CD4-positive, alpha-beta T cell (primary cell): ENCODE data around the gene SLC35E3. TPM values are rescaled to one million over a fixed set of nuclear protein-coding genes. Genes with fewer than 3 reads are reported as not detected.

ENCODE experiments used
- ATAC-seq: fragments of 200-7000 bp; cut with Tn5 transposase; one replicate; pipeline ENCODE4 v1.10.0; 2022; ENCODE audit warnings: mild to moderate bottlenecking; ENCODE audit not compliant: poor library complexity
- CTCF ChIA-PET: fragments of 350-600 bp; sonication (Branson Sonifier 250); formaldehyde crosslinking; loops from one replicate; lab custom pipeline; 2021; ENCODE audit warnings: antibody characterized with exemption, inconsistent platforms; lab: Charles Lee
- POLR2A ChIA-PET: fragments of 350-600 bp; sonication (Branson Sonifier 250); formaldehyde crosslinking; loops from one replicate; lab custom pipeline; 2021; ENCODE audit warnings: antibody characterized with exemption, inconsistent platforms; lab: Charles Lee
- DNase-seq, 14 experiments: peaks; one replicate each; pipeline ENCODE4 v3.0.0-alpha.2; 2013 to 2020; ENCODE audit warnings: mixed read lengths in 2 of 14
- H3K27ac ChIP-seq, 2 donors: one replicate each; pipeline versions ENCODE4 v1.5.1 to v1.7.0; 2013; ENCODE audit warnings: low read length in 2 of 2, low read depth in 1 of 2, mild to moderate bottlenecking in 1 of 2
- H3K27me3 ChIP-seq, 2 experiments: 1 replicate in 1 of 2; 2 replicates in 1 of 2; pipeline versions ENCODE4 v1.6.1 to v1.7.0; 2013; ENCODE audit warnings: low read length in 2 of 2, control low read depth in 1 of 2, mild to moderate bottlenecking in 1 of 2, moderate library complexity in 1 of 2; ENCODE audit not compliant: insufficient read depth in 2 of 2, control insufficient read depth in 1 of 2
- H3K36me3 ChIP-seq: one replicate; pipeline ENCODE4 v1.6.1; 2013; ENCODE audit warnings: low read length, control low read depth; ENCODE audit not compliant: insufficient read depth
- H3K4me1 ChIP-seq: one replicate; pipeline ENCODE4 v1.6.1; 2013; ENCODE audit warnings: low read length, control low read depth; ENCODE audit not compliant: insufficient read depth
- H3K4me3 ChIP-seq: one replicate; pipeline ENCODE4 v1.5.1; 2013; ENCODE audit warnings: mild to moderate bottlenecking, low read length, moderate library complexity
- H3K9me3 ChIP-seq, 2 experiments: 1 replicate in 1 of 2; 2 replicates in 1 of 2; pipeline versions ENCODE4 v1.6.1 to v1.7.0; 2013; ENCODE audit warnings: low read length in 2 of 2, mild to moderate bottlenecking in 2 of 2, control low read depth in 1 of 2, moderate library complexity in 1 of 2; ENCODE audit not compliant: control insufficient read depth in 1 of 2, insufficient read depth in 1 of 2
- H3K27ac Mint-ChIP-seq: one replicate; pipeline ENCODE4 v1.8.0; 2020; ENCODE audit warnings: mixed read lengths
- H3K27me3 Mint-ChIP-seq: one replicate; pipeline ENCODE4 v1.8.0; 2021; ENCODE audit warnings: mixed read lengths
- H3K36me3 Mint-ChIP-seq: one replicate; pipeline ENCODE4 v1.8.0; 2021; ENCODE audit warnings: low read depth, mixed read lengths
- H3K4me1 Mint-ChIP-seq: one replicate; pipeline ENCODE4 v1.8.0; 2021; ENCODE audit warnings: low read depth, mixed read lengths
- H3K4me3 Mint-ChIP-seq: one replicate; pipeline ENCODE4 v1.8.0; 2020; ENCODE audit warnings: mild to moderate bottlenecking, mixed read lengths
- H3K9me3 Mint-ChIP-seq: one replicate; pipeline ENCODE4 v1.8.0; 2020; ENCODE audit warnings: mixed read lengths
- CTCF ChIP-seq: fragments of 200-600 bp; IDR thresholded peaks from one replicate; pipeline ENCODE4 v1.8.0; 2022; ENCODE audit warnings: antibody characterized with exemption, mild to moderate bottlenecking
- intact Hi-C, 2 experiments: fragments of 100-400 bp; cut with DNase I in 1 of 2; cut with micrococcal nuclease in 1 of 2; formaldehyde crosslinking; loops; one replicate each; pipeline versions ENCODE4 v1.15.1 to v1.9.0; 2023 to 2025; cut with DNase I, micrococcal nuclease
- total RNA-seq, 174 experiments: library from RNA in 2 of 174; stranded (reverse) in 2 of 174; gene quantifications; one replicate each; pipeline ENCODE4 v1.2.3 and lab custom pipeline; 2021 to 2026

The SLC35E3 gene
- total RNA-seq, 2 experiments from 2014 or later = 3.5 to 6.1 TPM

- H3K4me1 ChIP-seq = no peaks in the 10 kb centered on the region
- intact Hi-C loops = no loop called here
Measured at GRCh38 chr12:68761901-68762630, 16.1 kb downstream of the SLC35E3 start.

GRCh38 chr12:68762691-68763090, 16.7 kb downstream of the SLC35E3 start:
- Mint-ChIP-seq H3K36me3 (peaks cover 68% of the 10 kb centered on the region), H3K9me3 (no peaks in the 10 kb centered on the region), H3K4me1 (no peaks in the 10 kb centered on the region), H3K27me3 (no peaks in the 10 kb centered on the region), H3K4me3 (no peak overlapping the region), H3K27ac (no peak overlapping the region)
- no peak for ATAC-seq
- ChIA-PET CTCF (interaction anchor here (0.9 kb wide), 1 partner anchor 45 kb away, joined by 4 read pairs; the partner anchor contains the start of gene MDM2), POLR2A (no interaction called here)
- no peak overlapping the region for H3K4me3 ChIP-seq
- no peak overlapping the region for H3K27ac ChIP-seq
- H3K9me3 ChIP-seq = no peaks in the 10 kb centered on the region
- H3K27me3 ChIP-seq = no peaks in the 10 kb centered on the region
- peaks cover 29% of the 10 kb centered on the region for H3K36me3 ChIP-seq
- H3K4me1 ChIP-seq = no peaks in the 10 kb centered on the region
- TF ChIP-seq CTCF = no peak
- no peak for DNase-seq
- intact Hi-C loops = no loop called here

More at GRCh38 chr12:68761901-68762630, 16.1 kb downstream of the SLC35E3 start:
- CTCF ChIA-PET = no interaction called here
- Histone ChIP-seq H3K36me3 (peaks cover 26% of the 10 kb centered on the region), H3K27ac (no peak overlapping the region), H3K9me3 (no peaks in the 10 kb centered on the region), H3K27me3 (no peaks in the 10 kb centered on the region), H3K4me3 (no peak overlapping the region)
- H3K27ac Mint-ChIP-seq = no peak overlapping the region
- TF ChIP-seq CTCF = no peak
- no peak overlapping the region for H3K4me3 Mint-ChIP-seq
- H3K36me3 Mint-ChIP-seq = peaks cover 68% of the 10 kb centered on the region
- no peaks in the 10 kb centered on the region for H3K27me3 Mint-ChIP-seq
- ATAC-seq (no peak), DNase-seq (no peak)
- POLR2A ChIA-PET = no interaction called here
- no peaks in the 10 kb centered on the region for H3K4me1 Mint-ChIP-seq
- no peaks in the 10 kb centered on the region for H3K9me3 Mint-ChIP-seq

GRCh38 chr12:68765696-68766095, 19.7 kb downstream of the SLC35E3 start:
- no peak overlapping the region for H3K27ac Mint-ChIP-seq
- peaks cover 51% of the 10 kb centered on the region for H3K36me3 Mint-ChIP-seq

More at GRCh38 chr12:68765696-68766095, 19.7 kb downstream of the SLC35E3 start:
- POLR2A ChIA-PET = interaction anchor here (0.7 kb wide), 1 partner anchor 303 kb away, joined by 3 read pairs; no protein-coding TSS in a partner anchor
- Mint-ChIP-seq H3K9me3 (no peaks in the 10 kb centered on the region), H3K4me1 (peaks cover 5% of the 10 kb centered on the region), H3K4me3 (no peak overlapping the region), H3K27me3 (no peaks in the 10 kb centered on the region)
- no peak overlapping the region for H3K4me3 ChIP-seq
- no peak overlapping the region for H3K27ac ChIP-seq
- H3K9me3 ChIP-seq = no peaks in the 10 kb centered on the region
- no peaks in the 10 kb centered on the region for H3K27me3 ChIP-seq
- no peak for TF ChIP-seq CTCF
- H3K4me1 ChIP-seq = no peaks in the 10 kb centered on the region
- intact Hi-C loops = no loop called here
- ATAC-seq = no peak
- DNase-seq = no peak
- peaks cover 21% of the 10 kb centered on the region for H3K36me3 ChIP-seq
- CTCF ChIA-PET = interaction anchor here (1.1 kb wide), 1 partner anchor 13 kb away, joined by 3 read pairs; no protein-coding TSS in a partner anchor
